ENCODE data around the gene NELFB. TPM values are rescaled to one million over a fixed set of nuclear protein-coding genes. Genes with fewer than 3 reads are reported as not detected.
A peak's percentile ranks its signal among the peaks of the same experiment; 100 is the strongest.

The NELFB gene
- total and polyA plus RNA-seq, 5 donors from 2014 or later, result 22.3 to 46.4 (median 24.1) TPM

- Mint-ChIP-seq H3K36me3 (peaks cover 14% of the 10 kb centered on the region), H3K4me1 (peaks cover 0 to 21% (median 6%) of the 10 kb centered on the region in 4 donors), H3K27me3 (no peaks in the 10 kb centered on the region), H3K27ac (no peak overlapping the region), H3K9me3 (no peaks in the 10 kb centered on the region), H3K4me3 (no peak overlapping the region)
- Histone ChIP-seq H3K27me3 (ENCODE audit: control insufficient read depth, insufficient read depth, low read length) (no peaks in the 10 kb centered on the region), H3K4me1 (ENCODE audit: control insufficient read depth, insufficient read depth, low read length, poor library complexity, severe bottlenecking) (peaks cover 4% of the 10 kb centered on the region), H3K4me3 (ENCODE audit: low read depth, low read length) (no peak overlapping the region), H3K27ac (ENCODE audit: insufficient read depth, low read length, poor library complexity, severe bottlenecking) (no peak overlapping the region), H3K36me3 (ENCODE audit: control insufficient read depth, insufficient read depth, low read length) (peaks cover 16% of the 10 kb centered on the region), H3K9me3 (ENCODE audit: control insufficient read depth in 2 of 2, low read length in 2 of 2) (no peaks in the 10 kb centered on the region)
- ATAC-seq (ENCODE audit: low read depth in 2 of 2) (no peak), DNase-seq (peak in 1 of 3 donors; percentile 39)
These were observed 16.0 kb downstream of the NELFB start for GRCh38 chr9:137270929-137271695.

GRCh38 chr9:137271696-137272076 lies 16.6 kb downstream of the NELFB start:
- H3K36me3 Mint-ChIP-seq, result peaks cover 14% of the 10 kb centered on the region
- Histone ChIP-seq H3K4me1 (ENCODE audit: control insufficient read depth, insufficient read depth, low read length, poor library complexity, severe bottlenecking) (peaks cover 8% of the 10 kb centered on the region), H3K9me3 (ENCODE audit: control insufficient read depth in 2 of 2, low read length in 2 of 2) (no peaks in the 10 kb centered on the region), H3K27ac (ENCODE audit: insufficient read depth, low read length, poor library complexity, severe bottlenecking) (no peak overlapping the region), H3K36me3 (ENCODE audit: control insufficient read depth, insufficient read depth, low read length) (peaks cover 12% of the 10 kb centered on the region), H3K4me3 (ENCODE audit: low read depth, low read length) (no peak overlapping the region), H3K27me3 (ENCODE audit: control insufficient read depth, insufficient read depth, low read length) (no peaks in the 10 kb centered on the region)
- no peaks in the 10 kb centered on the region for H3K9me3 Mint-ChIP-seq
- no peak overlapping the region for H3K4me3 Mint-ChIP-seq
- no peaks in the 10 kb centered on the region for H3K27me3 Mint-ChIP-seq
- H3K27ac Mint-ChIP-seq, result no peak overlapping the region
- DNase-seq (no peak), ATAC-seq (ENCODE audit: low read depth in 2 of 2) (no peak)
- peaks cover 0 to 24% (median 7%) of the 10 kb centered on the region in 4 donors for H3K4me1 Mint-ChIP-seq

GRCh38 chr9:137272241-137273094 lies 17.3 kb downstream of the NELFB start:
- Histone ChIP-seq H3K27ac (ENCODE audit: insufficient read depth, low read length, poor library complexity, severe bottlenecking) (no peak overlapping the region), H3K9me3 (ENCODE audit: control insufficient read depth in 2 of 2, low read length in 2 of 2) (no peaks in the 10 kb centered on the region), H3K4me3 (ENCODE audit: low read depth, low read length) (no peak overlapping the region), H3K36me3 (ENCODE audit: control insufficient read depth, insufficient read depth, low read length) (peaks cover 12% of the 10 kb centered on the region), H3K27me3 (ENCODE audit: control insufficient read depth, insufficient read depth, low read length) (no peaks in the 10 kb centered on the region), H3K4me1 (ENCODE audit: control insufficient read depth, insufficient read depth, low read length, poor library complexity, severe bottlenecking) (peaks cover 16% of the 10 kb centered on the region)
- ATAC-seq (ENCODE audit: low read depth in 2 of 2) (no peak), DNase-seq (no peak)
- H3K36me3 Mint-ChIP-seq, result peaks cover 14% of the 10 kb centered on the region
- no peaks in the 10 kb centered on the region for H3K27me3 Mint-ChIP-seq
- H3K27ac Mint-ChIP-seq, result no peak overlapping the region
- H3K9me3 Mint-ChIP-seq, result no peaks in the 10 kb centered on the region
- peaks cover 0 to 29% (median 9%) of the 10 kb centered on the region in 4 donors for H3K4me1 Mint-ChIP-seq
- H3K4me3 Mint-ChIP-seq, result no peak overlapping the region

- H3K27me3 ChIP-seq (ENCODE audit: control insufficient read depth, insufficient read depth, low read length), result no peaks in the 10 kb centered on the region
- ATAC-seq (ENCODE audit: low read depth in 2 of 2), result no peak
- no peak overlapping the region for H3K27ac ChIP-seq (ENCODE audit: insufficient read depth, low read length, poor library complexity, severe bottlenecking)
- no peaks in the 10 kb centered on the region for H3K27me3 Mint-ChIP-seq
- no peaks in the 10 kb centered on the region for H3K9me3 Mint-ChIP-seq
- DNase-seq, result no peak
- H3K9me3 ChIP-seq (ENCODE audit: control insufficient read depth in 2 of 2, low read length in 2 of 2), result no peaks in the 10 kb centered on the region
- peaks cover 12% of the 10 kb centered on the region for H3K36me3 ChIP-seq (ENCODE audit: control insufficient read depth, insufficient read depth, low read length)
- H3K4me1 ChIP-seq (ENCODE audit: control insufficient read depth, insufficient read depth, low read length, poor library complexity, severe bottlenecking), result peaks cover 20% of the 10 kb centered on the region
- H3K4me3 ChIP-seq (ENCODE audit: low read depth, low read length), result no peak overlapping the region
- H3K4me3 Mint-ChIP-seq, result no peak overlapping the region
- no peak overlapping the region for H3K27ac Mint-ChIP-seq
- H3K36me3 Mint-ChIP-seq, result peaks cover 14% of the 10 kb centered on the region
- H3K4me1 Mint-ChIP-seq, result peaks cover 0 to 31% (median 9%) of the 10 kb centered on the region in 4 donors
These were observed 18.0 kb downstream of the NELFB start for GRCh38 chr9:137273095-137273490.

- Histone ChIP-seq H3K4me3 (ENCODE audit: low read depth, low read length) (no peak overlapping the region), H3K9me3 (ENCODE audit: control insufficient read depth in 2 of 2, low read length in 2 of 2) (no peaks in the 10 kb centered on the region), H3K36me3 (ENCODE audit: control insufficient read depth, insufficient read depth, low read length) (peaks cover 9% of the 10 kb centered on the region), H3K4me1 (ENCODE audit: control insufficient read depth, insufficient read depth, low read length, poor library complexity, severe bottlenecking) (peaks cover 25% of the 10 kb centered on the region), H3K27me3 (ENCODE audit: control insufficient read depth, insufficient read depth, low read length) (no peaks in the 10 kb centered on the region), H3K27ac (ENCODE audit: insufficient read depth, low read length, poor library complexity, severe bottlenecking) (no peak overlapping the region)
- Mint-ChIP-seq H3K9me3 (no peaks in the 10 kb centered on the region), H3K4me3 (no peak overlapping the region), H3K27me3 (no peaks in the 10 kb centered on the region), H3K27ac (no peak overlapping the region), H3K4me1 (peaks cover 0 to 27% (median 7%) of the 10 kb centered on the region in 4 donors), H3K36me3 (peaks cover 10% of the 10 kb centered on the region)
- DNase-seq, result no peak
- no peak for ATAC-seq (ENCODE audit: low read depth in 2 of 2)
These were observed 18.6 kb downstream of the NELFB start for GRCh38 chr9:137273611-137274320.

- no peak overlapping the region for H3K27ac ChIP-seq (ENCODE audit: insufficient read depth, low read length, poor library complexity, severe bottlenecking)
- peaks cover 3% of the 10 kb centered on the region for H3K36me3 ChIP-seq (ENCODE audit: control insufficient read depth, insufficient read depth, low read length)
- H3K27me3 ChIP-seq (ENCODE audit: control insufficient read depth, insufficient read depth, low read length), result no peaks in the 10 kb centered on the region
- Mint-ChIP-seq H3K4me1 (peaks cover 0 to 27% (median 5%) of the 10 kb centered on the region in 4 donors), H3K27me3 (no peaks in the 10 kb centered on the region), H3K27ac (peak overlapping the region in 2 of 3 donors; percentile 32 to 83), H3K9me3 (no peaks in the 10 kb centered on the region), H3K4me3 (peak overlapping the region in 3 of 4 donors; percentile 15 to 50 (median 32)), H3K36me3 (no peaks in the 10 kb centered on the region)
- H3K4me3 ChIP-seq (ENCODE audit: low read depth, low read length), result no peak overlapping the region
- ATAC-seq (ENCODE audit: low read depth in 2 of 2) (no peak), DNase-seq (no peak)
- H3K4me1 ChIP-seq (ENCODE audit: control insufficient read depth, insufficient read depth, low read length, poor library complexity, severe bottlenecking), result peaks cover 29% of the 10 kb centered on the region
- no peaks in the 10 kb centered on the region for H3K9me3 ChIP-seq (ENCODE audit: control insufficient read depth in 2 of 2, low read length in 2 of 2)
These were observed 20.1 kb downstream of the NELFB start for GRCh38 chr9:137275203-137275587.

GRCh38 chr9:137275588-137276472 lies 20.7 kb downstream of the NELFB start:
- peak overlapping the region in 3 of 4 donors; percentile 15 to 50 (median 48) for H3K4me3 Mint-ChIP-seq
- no peak for DNase-seq
- no peak for ATAC-seq (ENCODE audit: low read depth in 2 of 2)
- Histone ChIP-seq H3K9me3 (ENCODE audit: control insufficient read depth in 2 of 2, low read length in 2 of 2) (no peaks in the 10 kb centered on the region), H3K27me3 (ENCODE audit: control insufficient read depth, insufficient read depth, low read length) (no peaks in the 10 kb centered on the region), H3K4me3 (ENCODE audit: low read depth, low read length) (no peak overlapping the region), H3K27ac (ENCODE audit: insufficient read depth, low read length, poor library complexity, severe bottlenecking) (no peak overlapping the region), H3K4me1 (ENCODE audit: control insufficient read depth, insufficient read depth, low read length, poor library complexity, severe bottlenecking) (peaks cover 34% of the 10 kb centered on the region), H3K36me3 (ENCODE audit: control insufficient read depth, insufficient read depth, low read length) (peaks cover 3% of the 10 kb centered on the region)
- peak overlapping the region in 2 of 3 donors; percentile 83 for H3K27ac Mint-ChIP-seq
- H3K36me3 Mint-ChIP-seq, result no peaks in the 10 kb centered on the region
- peaks cover 0 to 27% (median 5%) of the 10 kb centered on the region in 4 donors for H3K4me1 Mint-ChIP-seq
- no peaks in the 10 kb centered on the region for H3K27me3 Mint-ChIP-seq
- H3K9me3 Mint-ChIP-seq, result no peaks in the 10 kb centered on the region
